ENCODE results near the gene GNAT2.

Gene GNAT2

GRCh38 chr1:109605381-109605780 lies 14.0 kb downstream of the GNAT2 start:
- DNase-seq: no peak

- DNase-seq: no peak
Observed at GRCh38 chr1:109603229-109603628, 16.2 kb downstream of the GNAT2 start.

GRCh38 chr1:109598655-109599054 lies 20.8 kb downstream of the GNAT2 start:
- no peak for DNase-seq

GRCh38 chr1:109598156-109598555 lies 21.3 kb downstream of the GNAT2 start:
- DNase-seq: no peak

- DNase-seq: no peak
Observed at GRCh38 chr1:109595531-109595930, 23.9 kb downstream of the GNAT2 start.

- no peak for DNase-seq
Observed at GRCh38 chr1:109592916-109593315, 26.5 kb downstream of the GNAT2 start.

- no peak for DNase-seq
Observed at GRCh38 chr1:109589679-109590078, 29.7 kb downstream of the GNAT2 start.

GRCh38 chr1:109589177-109589576 lies 30.2 kb downstream of the GNAT2 start:
- DNase-seq: no peak

- DNase-seq: no peak
Observed at GRCh38 chr1:109586055-109586454, 33.4 kb downstream of the GNAT2 start.

GRCh38 chr1:109584766-109585165 lies 34.6 kb downstream of the GNAT2 start:
- DNase-seq: no peak

GRCh38 chr1:109582021-109582420 lies 37.4 kb downstream of the GNAT2 start:
- DNase-seq: no peak

GRCh38 chr1:109579491-109579890 lies 39.9 kb downstream of the GNAT2 start:
- DNase-seq: no peak

- DNase-seq: no peak
Observed at GRCh38 chr1:109578947-109579443, 40.4 kb downstream of the GNAT2 start.

GRCh38 chr1:109573785-109574184 lies 45.6 kb downstream of the GNAT2 start:
- no peak for DNase-seq

GRCh38 chr1:109570414-109570813 lies 49.0 kb downstream of the GNAT2 start:
- DNase-seq: no peak

GRCh38 chr1:109569323-109569722 lies 50.1 kb downstream of the GNAT2 start:
- no peak for DNase-seq

GRCh38 chr1:109567877-109568672 lies 51.3 kb downstream of the GNAT2 start:
- DNase-seq: no peak

GRCh38 chr1:109566982-109567381 lies 52.4 kb downstream of the GNAT2 start:
- DNase-seq: no peak

- DNase-seq: no peak
Observed at GRCh38 chr1:109565241-109565640, 54.2 kb downstream of the GNAT2 start.

- DNase-seq: no peak
Observed at GRCh38 chr1:109564194-109564878, 55.1 kb downstream of the GNAT2 start.

GRCh38 chr1:109559995-109560394 lies 59.4 kb downstream of the GNAT2 start:
- DNase-seq: no peak

GRCh38 chr1:109557520-109557919 lies 61.9 kb downstream of the GNAT2 start:
- no peak for DNase-seq

GRCh38 chr1:109556563-109556962 lies 62.9 kb downstream of the GNAT2 start:
- DNase-seq: no peak
